H4 (cell line): Measurements from ENCODE around the gene MACROD2. TPM values are rescaled to one million over a fixed set of nuclear protein-coding genes. Genes with fewer than 3 reads are reported as not detected.
A peak's percentile ranks its signal among the peaks of the same experiment; 100 is the strongest.

ENCODE experiments used
- DNase-seq: peaks from one replicate; pipeline ENCODE4 v3.0.0-alpha.2; 2015; ENCODE audit warnings: low spot score
- total RNA-seq: library from RNA; depleted of rRNA; stranded (reverse); fragments of >200 nt; shearing (Covaris generic); gene quantifications from 2 replicates; pipeline ENCODE4 v1.2.3, GENCODE V29; 2014

MACROD2 gene
- total RNA-seq, 1 experiment from 2014 or later: 1.2 TPM

GRCh38 chr20:15204234-15204633 lies 1208.9 kb downstream of the MACROD2 start:
- no peak for DNase-seq

GRCh38 chr20:15205028-15205427 lies 1209.7 kb downstream of the MACROD2 start:
- no peak for DNase-seq

DNA sequence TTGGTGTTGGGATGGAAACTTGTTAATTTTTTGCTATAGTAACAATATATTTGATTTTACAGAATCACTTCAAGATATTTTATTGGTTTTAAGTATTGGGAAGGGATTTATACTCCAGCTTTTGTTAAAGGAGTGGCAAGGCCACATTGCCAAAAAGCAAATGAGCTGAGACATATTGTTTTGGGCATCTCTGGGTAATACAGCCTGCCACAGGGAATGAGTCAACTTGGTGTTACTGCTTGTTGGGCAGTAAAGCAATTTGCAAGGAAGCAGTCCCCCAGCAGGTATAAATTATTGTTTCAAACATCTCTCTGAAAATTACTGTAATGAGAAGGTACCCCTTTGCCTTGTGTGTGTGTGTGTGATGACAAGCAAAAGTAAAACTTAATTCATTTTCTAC lies 1210.4 kb downstream of the MACROD2 start:
- no peak for DNase-seq

- DNase-seq: no peak
Observed at GRCh38 chr20:15209537-15209936, 1214.2 kb downstream of the MACROD2 start.

DNA sequence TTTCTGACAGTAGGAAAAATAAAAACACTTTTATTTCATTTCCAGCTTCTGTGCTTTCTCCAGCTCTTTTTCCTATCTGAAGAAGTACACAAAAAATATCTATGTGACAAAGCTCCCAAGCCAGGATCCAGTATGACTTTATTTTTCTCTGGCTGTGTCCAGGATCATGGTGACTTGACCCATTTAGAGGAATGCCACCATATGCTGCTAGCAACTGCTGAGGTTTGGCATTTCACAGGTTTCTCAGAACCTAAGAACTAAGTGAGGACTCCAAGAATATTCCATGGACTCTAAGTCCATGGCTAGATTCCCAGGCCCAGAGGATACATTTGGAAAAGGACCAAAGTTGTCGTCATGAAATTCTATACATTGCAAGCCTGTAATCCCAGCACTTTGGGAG lies 1218.7 kb downstream of the MACROD2 start:
- no peak for DNase-seq

- DNase-seq: no peak
Observed at GRCh38 chr20:15220009-15220656, 1224.8 kb downstream of the MACROD2 start.

GRCh38 chr20:15220778-15221565 lies 1225.7 kb downstream of the MACROD2 start:
- no peak for DNase-seq

DNA sequence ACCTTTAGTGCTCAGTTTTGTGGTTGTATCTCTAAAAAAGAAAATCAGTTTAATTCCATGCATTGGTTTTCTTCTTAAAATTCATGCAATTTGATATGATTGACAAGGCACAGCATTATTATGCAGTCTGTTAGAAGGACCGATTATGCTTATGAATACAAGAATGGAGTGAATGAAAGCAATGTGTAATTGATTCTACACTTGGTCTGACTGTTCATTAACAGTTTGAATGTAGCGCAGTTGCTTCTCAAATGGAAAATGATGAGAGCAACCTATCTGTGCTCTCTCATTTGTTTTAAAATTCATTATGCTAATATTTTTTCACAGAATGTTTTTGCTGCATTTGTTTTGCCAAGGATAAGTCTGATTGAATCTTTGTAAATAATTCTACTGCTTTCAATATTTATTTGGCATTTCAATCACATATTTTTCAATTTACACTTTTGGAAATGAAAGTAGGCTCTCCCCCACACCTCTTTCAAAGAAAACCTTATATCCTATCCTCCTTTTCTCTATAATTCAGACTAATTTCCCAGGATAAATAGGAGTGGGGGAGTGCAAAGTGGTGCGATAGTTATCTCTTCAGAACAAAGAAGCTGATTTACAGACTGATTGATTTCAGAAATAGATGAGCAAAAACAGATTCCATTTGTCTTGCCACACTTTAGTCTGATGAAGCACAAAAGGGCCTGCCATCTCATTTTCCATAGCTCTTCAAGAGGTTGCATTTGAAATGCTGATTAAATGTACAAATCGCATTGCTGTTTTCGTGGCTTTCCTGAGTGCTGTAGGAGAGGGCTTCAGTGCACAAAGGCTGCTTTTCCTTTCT lies 1227.4 kb downstream of the MACROD2 start:
- no peak for DNase-seq

- no peak for DNase-seq
Observed at GRCh38 chr20:15224199-15224598, 1228.9 kb downstream of the MACROD2 start.

DNA sequence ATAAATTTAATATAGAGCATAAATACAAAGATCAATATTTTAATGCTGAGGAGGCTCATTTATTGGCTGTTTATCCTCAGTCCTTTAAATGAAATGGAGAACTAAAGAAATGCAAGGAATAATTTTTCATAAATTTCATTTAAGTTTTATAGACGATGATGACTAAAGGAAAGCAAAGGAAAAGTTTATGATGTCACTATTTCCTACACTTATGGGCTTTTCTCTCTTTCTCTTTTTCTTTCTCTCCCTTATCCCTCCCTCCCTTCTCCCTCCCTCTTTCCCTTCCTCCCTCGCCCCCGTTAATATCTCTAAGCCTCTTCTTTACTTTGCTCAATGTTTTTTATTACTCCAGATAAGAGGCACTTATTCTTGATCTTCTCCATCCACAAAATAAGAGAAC lies 1231.8 kb downstream of the MACROD2 start:
- no peak for DNase-seq

DNA sequence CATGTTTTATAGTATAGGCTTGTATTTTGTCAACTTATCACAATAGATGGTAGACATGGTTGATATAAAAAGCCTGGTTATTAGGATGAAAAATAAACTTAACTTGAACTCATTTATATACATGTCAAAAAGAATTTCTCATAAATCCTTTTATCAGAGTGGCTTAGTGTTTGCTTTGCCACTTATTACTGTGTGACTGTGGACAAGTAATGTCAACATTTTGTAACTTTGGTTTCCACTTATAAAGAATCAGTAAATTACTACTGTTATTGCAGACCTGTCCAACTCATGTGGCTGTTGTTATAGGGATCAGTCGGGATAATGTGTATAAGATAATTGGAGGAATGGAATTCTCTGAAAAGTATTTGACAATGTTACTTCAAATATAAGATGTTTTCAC lies 1236.9 kb downstream of the MACROD2 start:
- no peak for DNase-seq

GRCh38 chr20:15235471-15236198 lies 1240.3 kb downstream of the MACROD2 start:
- DNase-seq: no peak

- peak; percentile 84 for DNase-seq
Observed at GRCh38 chr20:15236812-15237211, 1241.5 kb downstream of the MACROD2 start.

DNA sequence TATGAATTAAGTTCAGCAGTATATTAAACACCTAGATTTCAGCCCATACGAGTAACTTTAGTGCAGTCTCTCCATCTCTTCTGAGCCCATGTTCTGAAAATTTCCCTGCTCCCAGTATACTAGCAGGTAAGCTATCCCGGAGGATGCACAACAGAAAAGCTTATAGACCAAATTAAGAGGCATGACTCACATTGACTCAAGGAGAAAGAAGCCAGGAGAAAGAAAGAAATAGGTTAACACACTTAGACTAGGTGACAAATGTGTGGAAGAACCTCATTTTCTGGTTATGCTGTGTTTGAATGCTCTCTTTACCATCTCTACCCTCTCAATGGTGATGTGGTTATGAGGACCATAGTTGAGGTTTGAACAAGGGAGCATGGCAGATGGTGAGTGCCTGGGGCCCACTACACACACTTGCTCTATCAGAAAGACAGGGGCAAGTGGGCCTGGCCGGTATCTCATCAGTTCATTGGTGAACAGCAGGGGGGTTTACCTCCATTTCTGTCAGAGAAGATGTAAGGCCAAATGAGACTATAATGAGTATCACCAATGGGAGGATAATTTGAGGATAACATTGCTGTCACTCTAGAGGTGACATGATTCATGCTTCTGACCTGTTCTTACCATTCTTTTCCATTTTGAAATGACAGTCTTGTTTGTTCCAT lies 1244.4 kb downstream of the MACROD2 start:
- no peak for DNase-seq

- DNase-seq: no peak
Observed at GRCh38 chr20:15240801-15241200, 1245.5 kb downstream of the MACROD2 start.

GRCh38 chr20:15241681-15242080 lies 1246.4 kb downstream of the MACROD2 start:
- DNase-seq: no peak

- no peak for DNase-seq
Observed at GRCh38 chr20:15242773-15243172, 1247.5 kb downstream of the MACROD2 start.

DNA sequence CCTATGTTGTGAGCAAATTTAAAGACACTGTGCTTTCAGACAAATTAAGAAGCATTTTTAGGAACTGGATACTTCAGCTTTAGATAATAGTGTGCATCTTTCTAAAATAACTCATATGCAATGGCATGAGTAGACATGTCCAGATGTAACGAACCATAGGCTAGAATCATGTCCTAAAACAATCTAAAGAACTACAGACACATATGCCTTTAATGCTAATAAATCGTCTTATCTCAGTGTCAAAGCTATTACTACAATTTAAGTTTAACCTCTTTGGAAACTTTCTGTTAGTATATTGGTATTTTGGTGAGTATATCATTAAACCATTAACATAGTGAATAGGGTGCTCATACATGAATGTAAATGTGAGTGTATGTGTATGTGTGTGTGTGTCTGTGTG lies 1250.6 kb downstream of the MACROD2 start:
- no peak for DNase-seq

- no peak for DNase-seq
Observed at GRCh38 chr20:15248618-15249395, 1253.5 kb downstream of the MACROD2 start.

DNA sequence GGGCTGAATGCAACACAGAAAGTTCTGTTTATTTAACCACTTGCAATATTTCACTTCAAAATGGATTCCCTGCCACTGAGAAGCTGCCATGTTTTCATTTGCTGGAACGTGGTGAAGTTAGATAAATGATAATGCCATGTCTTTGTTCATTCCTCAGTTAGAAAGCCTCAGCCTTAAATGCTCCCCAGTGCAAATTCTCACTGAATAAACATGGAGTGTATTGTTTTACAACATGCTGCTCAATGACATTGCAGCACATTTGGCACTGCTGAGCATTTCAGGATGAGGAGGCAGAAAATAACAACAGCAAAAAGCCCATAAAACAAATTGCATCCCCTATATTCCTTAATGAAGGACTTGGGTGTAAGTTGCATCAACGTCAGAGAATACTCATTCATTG lies 1255.9 kb downstream of the MACROD2 start:
- no peak for DNase-seq

GRCh38 chr20:15252304-15252703 lies 1257.0 kb downstream of the MACROD2 start:
- DNase-seq: no peak
